Measurements from ENCODE around the gene DYRK1A. TPM values are rescaled to one million over a fixed set of nuclear protein-coding genes. Genes with fewer than 3 reads are reported as not detected.
A peak's percentile ranks its signal among the peaks of the same experiment; 100 is the strongest.

Gene DYRK1A
- total RNA-seq, 1 experiment from 2014 or later, result 48.7 TPM

DNA sequence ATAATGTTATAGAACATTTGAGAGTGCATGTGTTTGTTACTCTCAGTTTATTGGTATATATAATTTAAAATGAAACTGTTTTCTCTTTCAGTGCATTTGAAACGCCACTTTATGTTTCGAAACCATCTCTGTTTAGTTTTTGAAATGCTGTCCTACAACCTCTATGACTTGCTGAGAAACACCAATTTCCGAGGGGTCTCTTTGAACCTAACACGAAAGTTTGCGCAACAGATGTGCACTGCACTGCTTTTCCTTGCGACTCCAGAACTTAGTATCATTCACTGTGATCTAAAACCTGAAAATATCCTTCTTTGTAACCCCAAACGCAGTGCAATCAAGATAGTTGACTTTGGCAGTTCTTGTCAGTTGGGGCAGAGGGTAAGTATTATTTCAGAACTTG lies 123.5 kb downstream of the DYRK1A start:
- peaks cover 2% of the 10 kb centered on the region; the same call in 1 of the 2 replicates for H4K20me1 ChIP-seq (ENCODE audit: low read length)
- no peaks in the 10 kb centered on the region for H3K27me3 ChIP-seq (ENCODE audit: low read length)
- no peak overlapping the region for H3K4me2 ChIP-seq (ENCODE audit: low read length)
- no peaks in the 10 kb centered on the region for H3K9me3 ChIP-seq (ENCODE audit: low read length)
- H3K4me3 ChIP-seq (ENCODE audit: low read length), result no peak overlapping the region
- BruUV-seq (replicated peaks), result no TSS peak
- CTCF ChIA-PET, result no interaction called here
- no peaks in the 10 kb centered on the region for H3F3A ChIP-seq (ENCODE audit: low read length, unreplicated experiment)
- H2AFZ ChIP-seq (ENCODE audit: low read length), result no peak overlapping the region
- TF ChIP-seq EZH2phosphoT487 (IDR thresholded peaks at IDR 0.05; ENCODE audit: borderline replicate concordance, low read length) (no peak), EZH2 (IDR thresholded peaks at IDR 0.05; ENCODE audit: low read length, unreplicated experiment) (no peak)
- TF ChIP-seq, protein P1, sequence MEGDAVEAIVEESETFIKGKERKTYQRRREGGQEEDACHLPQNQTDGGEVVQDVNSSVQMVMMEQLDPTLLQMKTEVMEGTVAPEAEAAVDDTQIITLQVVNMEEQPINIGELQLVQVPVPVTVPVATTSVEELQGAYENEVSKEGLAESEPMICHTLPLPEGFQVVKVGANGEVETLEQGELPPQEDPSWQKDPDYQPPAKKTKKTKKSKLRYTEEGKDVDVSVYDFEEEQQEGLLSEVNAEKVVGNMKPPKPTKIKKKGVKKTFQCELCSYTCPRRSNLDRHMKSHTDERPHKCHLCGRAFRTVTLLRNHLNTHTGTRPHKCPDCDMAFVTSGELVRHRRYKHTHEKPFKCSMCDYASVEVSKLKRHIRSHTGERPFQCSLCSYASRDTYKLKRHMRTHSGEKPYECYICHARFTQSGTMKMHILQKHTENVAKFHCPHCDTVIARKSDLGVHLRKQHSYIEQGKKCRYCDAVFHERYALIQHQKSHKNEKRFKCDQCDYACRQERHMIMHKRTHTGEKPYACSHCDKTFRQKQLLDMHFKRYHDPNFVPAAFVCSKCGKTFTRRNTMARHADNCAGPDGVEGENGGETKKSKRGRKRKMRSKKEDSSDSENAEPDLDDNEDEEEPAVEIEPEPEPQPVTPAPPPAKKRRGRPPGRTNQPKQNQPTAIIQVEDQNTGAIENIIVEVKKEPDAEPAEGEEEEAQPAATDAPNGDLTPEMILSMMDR (conservative IDR thresholded peaks at IDR 0.05; ENCODE audit: low read depth, low read length), result no peak
- no peaks in the 10 kb centered on the region for H3K79me2 ChIP-seq (ENCODE audit: low read length)
- H3K27ac ChIP-seq (ENCODE audit: low read length), result no peak overlapping the region
- DNase-seq (no peak), ATAC-seq (no peak)
- H3K36me3 ChIP-seq (ENCODE audit: low read depth, low read length), result peaks cover 32% of the 10 kb centered on the region; the same call in 1 of the 2 replicates
- no peaks in the 10 kb centered on the region for H3K9me2 ChIP-seq (replicated peaks; ENCODE audit: low read length)
- intact Hi-C loops (cut with micrococcal nuclease), result loop anchor here (10.0 kb wide), 1 partner anchor 155 kb away; no protein-coding TSS in a partner anchor
- POLR2A ChIA-PET (ENCODE audit: unreplicated experiment), result no interaction called here
- no peaks in the 10 kb centered on the region for H3K4me1 ChIP-seq (ENCODE audit: insufficient read depth, low read length)
- H3K9ac ChIP-seq (ENCODE audit: low read length), result no peak overlapping the region

DNA sequence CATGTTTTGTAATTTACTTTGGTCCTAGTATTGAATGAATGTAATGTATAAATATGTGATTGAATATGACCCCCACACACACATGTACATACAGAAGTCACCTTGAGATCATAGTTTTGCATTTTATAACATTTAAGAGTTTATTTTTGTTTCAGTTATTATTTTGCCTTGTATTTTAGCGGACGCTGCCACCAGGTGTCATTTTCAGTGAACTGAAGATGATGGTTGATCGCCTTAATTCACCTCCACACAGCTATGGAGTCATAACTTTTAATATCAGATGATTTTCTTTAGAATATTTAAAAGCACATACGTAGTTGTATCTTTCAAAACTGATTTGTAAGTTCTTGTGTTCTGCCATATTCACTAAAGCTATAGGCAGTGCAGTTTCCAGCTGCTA lies 130.4 kb downstream of the DYRK1A start:
- peaks cover 38% of the 10 kb centered on the region; the same call in 1 of the 2 replicates for H3K36me3 ChIP-seq (ENCODE audit: low read depth, low read length)
- BruUV-seq (replicated peaks), result no TSS peak
- intact Hi-C loops (cut with micrococcal nuclease), result loop anchor here (2.0 to 10.0 kb wide), 2 partner anchors 86 to 148 kb away; no protein-coding TSS in a partner anchor

DNA sequence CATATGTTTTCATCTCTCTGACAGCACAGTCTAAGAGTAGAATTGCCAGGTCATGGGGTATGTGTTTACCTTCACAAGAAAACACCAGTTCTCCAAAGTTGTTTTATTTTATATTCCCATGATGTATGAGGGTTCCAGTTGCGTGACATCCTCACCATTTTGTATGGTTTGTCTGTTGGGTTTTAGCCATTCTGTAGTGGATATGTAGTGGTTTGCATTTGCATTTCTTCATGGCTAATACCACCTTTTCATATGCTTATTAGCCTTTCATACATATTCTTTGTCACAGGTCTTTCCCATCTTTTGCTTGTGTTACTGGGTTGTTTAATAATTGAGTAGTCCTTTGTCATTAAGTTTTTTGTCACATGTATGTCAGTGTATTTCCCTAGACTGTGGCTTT lies 132.1 kb downstream of the DYRK1A start:
- DNase-seq, result no peak
- ChIA-PET POLR2A (ENCODE audit: unreplicated experiment) (no interaction called here), CTCF (no interaction called here)
- intact Hi-C loops (cut with micrococcal nuclease), result loop anchor here (10.0 kb wide), 1 partner anchor 146 kb away; no protein-coding TSS in a partner anchor
- Histone ChIP-seq H3F3A (ENCODE audit: low read length, unreplicated experiment) (no peaks in the 10 kb centered on the region), H4K20me1 (ENCODE audit: low read length) (no peaks in the 10 kb centered on the region), H2AFZ (ENCODE audit: low read length) (no peak overlapping the region), H3K4me3 (ENCODE audit: low read length) (no peak overlapping the region), H3K4me1 (ENCODE audit: insufficient read depth, low read length) (peaks cover 4% of the 10 kb centered on the region; the same call in 1 of the 2 replicates), H3K4me2 (ENCODE audit: low read length) (no peak overlapping the region), H3K9ac (ENCODE audit: low read length) (no peak overlapping the region), H3K9me3 (ENCODE audit: low read length) (no peaks in the 10 kb centered on the region), H3K27me3 (ENCODE audit: low read length) (no peaks in the 10 kb centered on the region), H3K36me3 (ENCODE audit: low read depth, low read length) (peaks cover 39% of the 10 kb centered on the region; the same call in 1 of the 2 replicates), H3K79me2 (ENCODE audit: low read length) (peaks cover 16% of the 10 kb centered on the region; the same call in 1 of the 2 replicates), H3K9me2 (replicated peaks; ENCODE audit: low read length) (no peaks in the 10 kb centered on the region), H3K27ac (ENCODE audit: low read length) (no peak overlapping the region)
- ATAC-seq, result no peak
- TF ChIP-seq EZH2phosphoT487 (IDR thresholded peaks at IDR 0.05; ENCODE audit: borderline replicate concordance, low read length), result no peak
- TF ChIP-seq EZH2 (IDR thresholded peaks at IDR 0.05; ENCODE audit: low read length, unreplicated experiment), result no peak
- BruUV-seq (replicated peaks), result no TSS peak

More for the DNA sequence above, 130.4 kb downstream of the DYRK1A start:
- Histone ChIP-seq H3K4me3 (ENCODE audit: low read length) (no peak overlapping the region), H3K9ac (ENCODE audit: low read length) (no peak overlapping the region), H3K27ac (ENCODE audit: low read length) (no peak overlapping the region), H2AFZ (ENCODE audit: low read length) (no peak overlapping the region), H3K9me2 (replicated peaks; ENCODE audit: low read length) (no peaks in the 10 kb centered on the region), H3K4me2 (ENCODE audit: low read length) (no peak overlapping the region), H3K79me2 (ENCODE audit: low read length) (0 out of 2 replicates have a peak, but pooled peaks cover 5% of the 10 kb centered on the region), H3K9me3 (ENCODE audit: low read length) (no peaks in the 10 kb centered on the region), H3F3A (ENCODE audit: low read length, unreplicated experiment) (no peaks in the 10 kb centered on the region), H4K20me1 (ENCODE audit: low read length) (no peaks in the 10 kb centered on the region), H3K4me1 (ENCODE audit: insufficient read depth, low read length) (no peaks in the 10 kb centered on the region), H3K27me3 (ENCODE audit: low read length) (no peaks in the 10 kb centered on the region)
- peak; percentile 34 for DNase-seq
- TF ChIP-seq, protein P1 (conservative IDR thresholded peaks at IDR 0.05; ENCODE audit: low read depth, low read length), result peak; percentile 68
- TF ChIP-seq EZH2phosphoT487 (IDR thresholded peaks at IDR 0.05; ENCODE audit: borderline replicate concordance, low read length), result no peak
- ATAC-seq, result peak; percentile 46; the same call in 1 of the 2 replicates
- ChIA-PET CTCF (no interaction called here), POLR2A (ENCODE audit: unreplicated experiment) (interaction anchor here (0.6 to 0.7 kb wide), 3 partner anchors 67 to 570 kb away, joined by 3 to 6 read pairs (median 4); no protein-coding TSS in a partner anchor)
